ENCODE measurements around the gene NDE1. TPM values are rescaled to one million over a fixed set of nuclear protein-coding genes. Genes with fewer than 3 reads are reported as not detected.
"Not testable (repeated sequence)": the region's sequence is repeated elsewhere in the genome, so short reads cannot be mapped to it uniquely, and the experiment has no call there.

The NDE1 gene
- total and polyA plus RNA-seq, 4 donors, result 2.5 to 17.3 (median 4.4) TPM

- H3K27ac ChIP-seq (ENCODE audit: low read depth in 1 of 2, low read length in 2 of 2); DNase-seq (ENCODE audit: low spot score); H3K4me3 ChIP-seq (ENCODE audit: low read depth in 1 of 3, low read length in 3 of 3); H3K27me3 ChIP-seq (ENCODE audit: control insufficient read depth in 4 of 4, insufficient read depth in 4 of 4, low read length in 3 of 4); H3K9ac ChIP-seq (ENCODE audit: low read depth in 1 of 2, low read length in 2 of 2); H3K9me3 ChIP-seq (ENCODE audit: control insufficient read depth in 4 of 4, low read length in 3 of 4); H3K36me3 ChIP-seq (ENCODE audit: control insufficient read depth in 4 of 4, insufficient read depth in 3 of 4, low read depth in 1 of 4, low read length in 3 of 4): not testable (repeated sequence)
- H3K4me1 ChIP-seq (ENCODE audit: control insufficient read depth in 4 of 4, insufficient read depth in 4 of 4, low read length in 3 of 4), result peaks cover 3 to 33% (median 22%) of the 10 kb centered on the region in 4 donors
- 87% methylated on average over 13 of the region's 13 CpGs for WGBS
Observed at GRCh38 chr16:15646557-15647293, 3.3 kb upstream of the NDE1 start.

- DNase-seq (ENCODE audit: low spot score), result no peak
- Histone ChIP-seq H3K27ac (ENCODE audit: low read depth in 1 of 2, low read length in 2 of 2) (no peak overlapping the region), H3K9me3 (ENCODE audit: control insufficient read depth in 4 of 4, low read length in 3 of 4) (no peaks in the 10 kb centered on the region), H3K4me1 (ENCODE audit: control insufficient read depth in 4 of 4, insufficient read depth in 4 of 4, low read length in 3 of 4) (peaks cover 0 to 25% (median 16%) of the 10 kb centered on the region in 4 donors), H3K36me3 (ENCODE audit: control insufficient read depth in 4 of 4, insufficient read depth in 3 of 4, low read depth in 1 of 4, low read length in 3 of 4) (peaks cover 0 to under 1% (median 0%) of the 10 kb centered on the region in 4 donors), H3K4me3 (ENCODE audit: low read depth in 1 of 3, low read length in 3 of 3) (no peak overlapping the region), H3K9ac (ENCODE audit: low read depth in 1 of 2, low read length in 2 of 2) (no peak overlapping the region), H3K27me3 (ENCODE audit: control insufficient read depth in 4 of 4, insufficient read depth in 4 of 4, low read length in 3 of 4) (no peaks in the 10 kb centered on the region)
- 81% methylated on average over 7 of the region's 7 CpGs for WGBS
- TF ChIP-seq FOXA2 (IDR thresholded peaks at IDR 0.05) (no peak), EGR1 (IDR thresholded peaks at IDR 0.05; ENCODE audit: low read depth in 2 of 2) (no peak), HNF4G (IDR thresholded peaks at IDR 0.05) (no peak)
Observed at GRCh38 chr16:15647294-15648014, 2.6 kb upstream of the NDE1 start.

DNA sequence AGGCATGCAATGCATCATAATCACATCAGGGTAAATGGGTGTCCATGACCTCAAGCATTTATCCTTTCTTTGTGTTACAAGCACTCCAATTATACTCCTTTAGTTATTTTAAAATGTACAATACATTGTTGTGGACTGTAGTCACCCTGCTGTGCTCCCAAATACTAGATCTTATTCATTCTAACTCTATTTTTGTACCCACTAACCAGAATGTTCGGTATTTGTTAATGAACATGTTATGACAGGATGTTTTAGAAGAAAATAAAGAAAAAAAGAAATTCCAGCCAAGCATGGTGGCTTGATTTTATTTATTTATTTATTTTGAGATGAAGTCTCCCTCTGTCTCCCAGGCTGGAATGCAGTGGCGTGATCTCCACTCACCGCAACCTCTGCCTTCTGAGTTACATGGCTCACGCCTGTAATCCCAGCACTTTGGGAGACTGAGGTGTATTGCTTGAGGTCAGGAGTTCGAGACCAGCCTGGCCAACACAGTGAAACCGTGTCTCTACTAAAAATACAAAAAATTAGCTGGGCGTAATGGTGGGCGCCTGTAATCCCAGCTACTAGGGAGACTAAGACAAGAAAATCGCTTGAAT lies 1.8 kb upstream of the NDE1 start:
- Histone ChIP-seq H3K27ac (ENCODE audit: low read depth in 1 of 2, low read length in 2 of 2) (no peak overlapping the region), H3K36me3 (ENCODE audit: control insufficient read depth in 4 of 4, insufficient read depth in 3 of 4, low read depth in 1 of 4, low read length in 3 of 4) (peaks cover 0 to 1% (median 0%) of the 10 kb centered on the region in 4 donors), H3K4me1 (ENCODE audit: control insufficient read depth in 4 of 4, insufficient read depth in 4 of 4, low read length in 3 of 4) (peaks cover 0 to 25% (median 16%) of the 10 kb centered on the region in 4 donors), H3K27me3 (ENCODE audit: control insufficient read depth in 4 of 4, insufficient read depth in 4 of 4, low read length in 3 of 4) (no peaks in the 10 kb centered on the region), H3K4me3 (ENCODE audit: low read depth in 1 of 3, low read length in 3 of 3) (no peak overlapping the region), H3K9me3 (ENCODE audit: control insufficient read depth in 4 of 4, low read length in 3 of 4) (no peaks in the 10 kb centered on the region), H3K9ac (ENCODE audit: low read depth in 1 of 2, low read length in 2 of 2) (no peak overlapping the region)
- TF ChIP-seq, protein P1, sequence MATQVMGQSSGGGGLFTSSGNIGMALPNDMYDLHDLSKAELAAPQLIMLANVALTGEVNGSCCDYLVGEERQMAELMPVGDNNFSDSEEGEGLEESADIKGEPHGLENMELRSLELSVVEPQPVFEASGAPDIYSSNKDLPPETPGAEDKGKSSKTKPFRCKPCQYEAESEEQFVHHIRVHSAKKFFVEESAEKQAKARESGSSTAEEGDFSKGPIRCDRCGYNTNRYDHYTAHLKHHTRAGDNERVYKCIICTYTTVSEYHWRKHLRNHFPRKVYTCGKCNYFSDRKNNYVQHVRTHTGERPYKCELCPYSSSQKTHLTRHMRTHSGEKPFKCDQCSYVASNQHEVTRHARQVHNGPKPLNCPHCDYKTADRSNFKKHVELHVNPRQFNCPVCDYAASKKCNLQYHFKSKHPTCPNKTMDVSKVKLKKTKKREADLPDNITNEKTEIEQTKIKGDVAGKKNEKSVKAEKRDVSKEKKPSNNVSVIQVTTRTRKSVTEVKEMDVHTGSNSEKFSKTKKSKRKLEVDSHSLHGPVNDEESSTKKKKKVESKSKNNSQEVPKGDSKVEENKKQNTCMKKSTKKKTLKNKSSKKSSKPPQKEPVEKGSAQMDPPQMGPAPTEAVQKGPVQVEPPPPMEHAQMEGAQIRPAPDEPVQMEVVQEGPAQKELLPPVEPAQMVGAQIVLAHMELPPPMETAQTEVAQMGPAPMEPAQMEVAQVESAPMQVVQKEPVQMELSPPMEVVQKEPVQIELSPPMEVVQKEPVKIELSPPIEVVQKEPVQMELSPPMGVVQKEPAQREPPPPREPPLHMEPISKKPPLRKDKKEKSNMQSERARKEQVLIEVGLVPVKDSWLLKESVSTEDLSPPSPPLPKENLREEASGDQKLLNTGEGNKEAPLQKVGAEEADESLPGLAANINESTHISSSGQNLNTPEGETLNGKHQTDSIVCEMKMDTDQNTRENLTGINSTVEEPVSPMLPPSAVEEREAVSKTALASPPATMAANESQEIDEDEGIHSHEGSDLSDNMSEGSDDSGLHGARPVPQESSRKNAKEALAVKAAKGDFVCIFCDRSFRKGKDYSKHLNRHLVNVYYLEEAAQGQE (IDR thresholded peaks at IDR 0.05), result no peak
- TF ChIP-seq SP1 (IDR thresholded peaks at IDR 0.05) (no peak), NR2F2 (IDR thresholded peaks at IDR 0.05) (no peak), RAD21 (IDR thresholded peaks at IDR 0.05) (no peak), FOXA2 (IDR thresholded peaks at IDR 0.05) (no peak), YY1 (IDR thresholded peaks at IDR 0.05) (no peak), GABPA (IDR thresholded peaks at IDR 0.05 in 1 of 2, conservative IDR thresholded peaks at IDR 0.05 in 1 of 2) (no peak), TAF1 (conservative IDR thresholded peaks at IDR 0.05) (no peak), ATF3 (IDR thresholded peaks at IDR 0.05) (no peak), JUND (IDR thresholded peaks at IDR 0.05) (no peak), ZBTB33 (IDR thresholded peaks at IDR 0.05) (no peak), HNF4A (conservative IDR thresholded peaks at IDR 0.05) (no peak), RXRA (IDR thresholded peaks at IDR 0.05) (no peak)
- TF ChIP-seq, protein P2, sequence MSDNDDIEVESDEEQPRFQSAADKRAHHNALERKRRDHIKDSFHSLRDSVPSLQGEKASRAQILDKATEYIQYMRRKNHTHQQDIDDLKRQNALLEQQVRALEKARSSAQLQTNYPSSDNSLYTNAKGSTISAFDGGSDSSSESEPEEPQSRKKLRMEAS (IDR thresholded peaks at IDR 0.05), result no peak
- TF ChIP-seq, protein P3, sequence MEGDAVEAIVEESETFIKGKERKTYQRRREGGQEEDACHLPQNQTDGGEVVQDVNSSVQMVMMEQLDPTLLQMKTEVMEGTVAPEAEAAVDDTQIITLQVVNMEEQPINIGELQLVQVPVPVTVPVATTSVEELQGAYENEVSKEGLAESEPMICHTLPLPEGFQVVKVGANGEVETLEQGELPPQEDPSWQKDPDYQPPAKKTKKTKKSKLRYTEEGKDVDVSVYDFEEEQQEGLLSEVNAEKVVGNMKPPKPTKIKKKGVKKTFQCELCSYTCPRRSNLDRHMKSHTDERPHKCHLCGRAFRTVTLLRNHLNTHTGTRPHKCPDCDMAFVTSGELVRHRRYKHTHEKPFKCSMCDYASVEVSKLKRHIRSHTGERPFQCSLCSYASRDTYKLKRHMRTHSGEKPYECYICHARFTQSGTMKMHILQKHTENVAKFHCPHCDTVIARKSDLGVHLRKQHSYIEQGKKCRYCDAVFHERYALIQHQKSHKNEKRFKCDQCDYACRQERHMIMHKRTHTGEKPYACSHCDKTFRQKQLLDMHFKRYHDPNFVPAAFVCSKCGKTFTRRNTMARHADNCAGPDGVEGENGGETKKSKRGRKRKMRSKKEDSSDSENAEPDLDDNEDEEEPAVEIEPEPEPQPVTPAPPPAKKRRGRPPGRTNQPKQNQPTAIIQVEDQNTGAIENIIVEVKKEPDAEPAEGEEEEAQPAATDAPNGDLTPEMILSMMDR (IDR thresholded peaks at IDR 0.05; ENCODE audit: low read depth, low read length, missing input control), result no peak
- WGBS, result 93% methylated on average over 9 of the region's 9 CpGs
- DNase-seq (ENCODE audit: low spot score), result no peak

All from liver (tissue), 9 donors.